IgD-negative memory B cell (primary cell): Measurements from ENCODE around the gene GRIK3. TPM values are rescaled to one million over a fixed set of nuclear protein-coding genes. Genes with fewer than 3 reads are reported as not detected.
"Not testable (repeated sequence)": the region's sequence is repeated elsewhere in the genome, so short reads cannot be mapped to it uniquely, and the experiment has no call there.

ENCODE experiments used
- H3K27ac Mint-ChIP-seq, 3 donors: one replicate each; pipeline ENCODE4 v1.8.0; 2020 to 2022; ENCODE audit warnings: mild to moderate bottlenecking in 3 of 3, mixed read lengths in 3 of 3, moderate library complexity in 1 of 3
- H3K27me3 Mint-ChIP-seq: one replicate; pipeline ENCODE4 v1.8.0; 2021; ENCODE audit warnings: mixed read lengths
- H3K36me3 Mint-ChIP-seq: one replicate; pipeline ENCODE4 v1.8.0; 2020; ENCODE audit warnings: mild to moderate bottlenecking, mixed read lengths
- H3K4me1 Mint-ChIP-seq, 3 donors: one replicate each; pipeline ENCODE4 v1.8.0; 2020 to 2022; ENCODE audit warnings: mixed read lengths in 3 of 3, mild to moderate bottlenecking in 1 of 3
- H3K4me3 Mint-ChIP-seq, 4 donors: one replicate each; pipeline ENCODE4 v1.8.0; 2020 to 2022; ENCODE audit warnings: mild to moderate bottlenecking in 4 of 4, mixed read lengths in 4 of 4, moderate library complexity in 3 of 4
- H3K9me3 Mint-ChIP-seq, 3 donors: one replicate each; pipeline ENCODE4 v1.8.0; 2020 to 2021; ENCODE audit warnings: mixed read lengths in 3 of 3, mild to moderate bottlenecking in 1 of 3
- polyA plus RNA-seq: library from polyadenylated mRNA; unstranded; fragments of 300-500 nt; fragmentation: Illumina TruSeq; gene quantifications from one replicate; pipeline ENCODE4 v1.2.3, GENCODE V29; 2021

GRIK3 gene
- polyA plus RNA-seq, 1 donor from 2014 or later: 0.56 TPM

DNA sequence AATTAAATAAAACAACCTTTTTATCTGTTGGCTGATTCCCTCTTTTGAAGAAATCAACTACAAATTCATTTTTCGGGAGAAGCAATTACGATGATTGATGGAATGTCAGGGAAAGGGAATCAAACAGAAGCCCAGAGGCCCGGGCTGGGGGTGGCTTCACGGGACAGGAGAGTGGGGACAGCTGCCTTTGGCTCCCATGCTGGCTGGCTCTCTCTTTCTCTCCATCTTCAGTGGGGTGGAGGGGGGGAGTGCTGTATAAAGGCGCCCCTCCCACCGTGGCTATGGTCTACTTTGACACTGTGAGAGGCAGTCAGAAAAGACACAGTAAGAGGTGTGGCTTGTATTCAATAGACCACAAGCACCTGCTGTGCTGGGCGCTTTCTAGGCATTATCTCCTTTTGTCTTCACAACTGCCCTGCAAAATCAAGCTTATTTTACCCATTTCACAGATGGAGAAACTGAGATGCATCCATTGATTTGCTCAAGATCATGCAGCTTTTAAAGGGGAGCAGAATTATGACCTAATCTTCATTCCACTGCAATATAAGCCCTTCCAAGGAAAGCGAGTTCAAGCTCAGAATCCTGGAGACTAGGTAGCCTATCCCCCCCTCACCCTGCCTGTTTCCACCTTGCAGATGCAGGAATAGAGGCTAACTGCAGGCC, 92.9 kb downstream of the GRIK3 start:
- Mint-ChIP-seq H3K27ac (no peak overlapping the region), H3K4me3 (no peak overlapping the region), H3K9me3 (no peaks in the 10 kb centered on the region), H3K27me3 (peaks cover 34% of the 10 kb centered on the region), H3K4me1 (no peaks in the 10 kb centered on the region), H3K36me3 (no peaks in the 10 kb centered on the region)

DNA sequence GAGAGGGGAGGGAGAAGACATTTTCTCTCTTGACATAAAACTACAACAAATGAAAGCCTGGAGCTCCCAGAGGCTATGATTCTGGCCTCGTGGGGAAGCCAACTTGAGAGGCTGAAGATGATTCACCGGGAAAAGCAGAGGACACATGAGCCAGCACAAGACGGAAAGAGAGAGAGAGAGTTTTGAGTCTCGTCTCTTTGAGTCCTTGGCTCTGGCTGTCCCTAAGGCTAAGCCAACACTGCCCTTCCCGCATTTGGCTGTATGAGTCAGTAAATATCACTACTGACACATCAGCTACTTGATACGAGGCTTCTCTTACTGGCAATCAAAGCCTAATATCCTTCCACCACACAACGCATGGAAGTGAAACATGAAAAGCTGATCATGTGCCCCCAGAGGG, 95.5 kb downstream of the GRIK3 start:
- no peaks in the 10 kb centered on the region for H3K36me3 Mint-ChIP-seq
- no peak overlapping the region for H3K27ac Mint-ChIP-seq
- no peaks in the 10 kb centered on the region for H3K9me3 Mint-ChIP-seq
- peaks cover 39% of the 10 kb centered on the region for H3K27me3 Mint-ChIP-seq
- no peaks in the 10 kb centered on the region for H3K4me1 Mint-ChIP-seq
- no peak overlapping the region for H3K4me3 Mint-ChIP-seq

DNA sequence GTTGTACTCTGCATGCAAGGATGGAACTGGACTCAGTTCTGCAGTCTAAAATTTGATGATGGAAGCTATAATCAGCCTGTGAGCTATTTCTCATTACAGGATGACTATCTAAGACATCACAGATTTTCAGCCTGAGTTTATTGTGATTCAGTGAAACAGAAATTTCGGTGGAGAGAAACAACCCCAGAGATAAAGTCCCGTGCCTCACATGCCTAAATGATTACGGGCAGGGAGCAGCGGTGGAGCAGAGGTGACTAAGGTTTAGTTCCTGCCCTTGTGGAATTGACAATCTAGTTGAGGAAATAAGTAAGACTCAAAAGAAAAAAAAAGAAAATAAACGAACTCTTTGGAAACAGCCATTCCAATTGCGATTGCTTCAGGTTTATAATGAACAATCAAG, 96.9 kb downstream of the GRIK3 start:
- no peaks in the 10 kb centered on the region for H3K4me1 Mint-ChIP-seq
- no peaks in the 10 kb centered on the region for H3K9me3 Mint-ChIP-seq
- H3K27me3 Mint-ChIP-seq: peaks cover 38% of the 10 kb centered on the region
- H3K27ac Mint-ChIP-seq: no peak overlapping the region
- H3K36me3 Mint-ChIP-seq: no peaks in the 10 kb centered on the region
- no peak overlapping the region for H3K4me3 Mint-ChIP-seq

GRCh38 chr1:36934061-36934460, 100.3 kb downstream of the GRIK3 start:
- Mint-ChIP-seq H3K36me3 (no peaks in the 10 kb centered on the region), H3K9me3 (no peaks in the 10 kb centered on the region), H3K27me3 (peaks cover 24% of the 10 kb centered on the region), H3K4me3 (no peak overlapping the region), H3K27ac (no peak overlapping the region), H3K4me1 (no peaks in the 10 kb centered on the region)

DNA sequence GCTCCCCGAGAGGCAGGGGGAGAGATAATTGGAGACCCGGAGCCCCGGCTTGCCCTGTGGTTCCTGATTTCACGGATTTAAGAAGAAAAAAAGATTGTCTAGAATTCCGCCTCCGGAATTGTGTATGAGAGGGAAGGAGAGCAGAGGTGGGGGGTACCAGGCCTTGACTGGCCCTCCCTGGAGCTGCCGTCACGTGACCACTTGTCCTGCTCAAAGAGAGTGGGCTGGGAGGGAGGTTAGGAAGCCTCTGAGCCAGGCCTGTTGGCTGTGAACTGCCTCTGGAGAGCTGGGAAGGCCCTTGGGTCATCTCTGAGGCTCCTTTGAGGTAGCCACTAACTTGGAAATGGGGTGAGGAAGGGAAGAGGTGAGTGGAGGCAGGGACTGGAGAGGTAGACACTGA, 106.5 kb downstream of the GRIK3 start:
- Mint-ChIP-seq H3K4me3 (no peak overlapping the region), H3K27me3 (peaks cover 7% of the 10 kb centered on the region), H3K9me3 (peaks cover 0 to 3% (median 0%) of the 10 kb centered on the region in 3 donors), H3K4me1 (no peaks in the 10 kb centered on the region), H3K27ac (no peak overlapping the region), H3K36me3 (no peaks in the 10 kb centered on the region)

GRCh38 chr1:36925251-36925650, 109.1 kb downstream of the GRIK3 start:
- peaks cover 17% of the 10 kb centered on the region for H3K27me3 Mint-ChIP-seq
- H3K9me3 Mint-ChIP-seq: peaks cover 0 to 3% (median 0%) of the 10 kb centered on the region in 3 donors
- H3K27ac Mint-ChIP-seq: no peak overlapping the region
- H3K4me1 Mint-ChIP-seq: no peaks in the 10 kb centered on the region
- H3K36me3 Mint-ChIP-seq: no peaks in the 10 kb centered on the region
- H3K4me3 Mint-ChIP-seq: no peak overlapping the region

DNA sequence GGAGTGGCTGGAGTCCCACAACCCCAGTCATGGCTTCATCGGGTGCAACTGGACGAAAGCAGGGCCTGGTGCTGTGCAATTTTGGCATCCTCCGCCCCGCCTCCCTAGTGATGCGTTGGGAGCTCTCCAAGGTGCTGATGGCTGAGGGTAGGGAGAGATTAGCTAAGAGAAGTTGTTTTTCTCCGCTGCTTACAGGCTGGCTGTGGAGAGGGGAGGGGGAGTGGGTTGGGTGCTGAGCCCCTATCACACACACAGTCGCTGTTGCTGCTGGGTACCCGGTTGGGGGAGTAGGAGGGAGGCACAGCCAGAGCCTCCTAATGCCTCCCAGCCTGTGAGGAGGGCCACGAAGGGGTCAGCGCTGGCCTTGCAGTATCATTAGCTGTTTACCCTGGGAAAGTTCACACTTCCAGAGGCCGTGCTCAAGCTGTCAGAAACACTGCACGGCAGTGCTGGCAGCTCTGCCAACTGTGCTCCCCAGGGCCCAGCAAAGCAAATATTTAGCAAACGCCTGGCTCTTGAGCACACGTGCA, 110.0 kb downstream of the GRIK3 start:
- Mint-ChIP-seq H3K27ac (no peak overlapping the region), H3K4me3 (no peak overlapping the region), H3K4me1 (no peaks in the 10 kb centered on the region), H3K36me3 (no peaks in the 10 kb centered on the region), H3K27me3 (peaks cover 17% of the 10 kb centered on the region), H3K9me3 (peaks cover 0 to 3% (median 0%) of the 10 kb centered on the region in 3 donors)

- Mint-ChIP-seq H3K36me3 (no peaks in the 10 kb centered on the region), H3K27me3 (peaks cover 17% of the 10 kb centered on the region), H3K4me3 (peak overlapping the region in 1 of 4 donors; percentile 9), H3K4me1 (no peaks in the 10 kb centered on the region), H3K9me3 (peaks cover 0 to 3% (median 0%) of the 10 kb centered on the region in 3 donors), H3K27ac (no peak overlapping the region)
Observed at GRCh38 chr1:36922593-36923426, 111.5 kb downstream of the GRIK3 start.

- H3K36me3 Mint-ChIP-seq: no peaks in the 10 kb centered on the region
- H3K4me3 Mint-ChIP-seq: no peak overlapping the region
Observed at GRCh38 chr1:36922071-36922470, 112.2 kb downstream of the GRIK3 start.

GRCh38 chr1:36920801-36921405, 113.4 kb downstream of the GRIK3 start:
- H3K36me3 Mint-ChIP-seq: no peaks in the 10 kb centered on the region
- H3K9me3 Mint-ChIP-seq: peaks cover 2 to 4% (median 4%) of the 10 kb centered on the region in 3 donors
- H3K4me1 Mint-ChIP-seq: no peaks in the 10 kb centered on the region
- peaks cover 17% of the 10 kb centered on the region for H3K27me3 Mint-ChIP-seq
- H3K27ac Mint-ChIP-seq: no peak overlapping the region
- H3K4me3 Mint-ChIP-seq: no peak overlapping the region

More at GRCh38 chr1:36922071-36922470, 112.2 kb downstream of the GRIK3 start:
- Mint-ChIP-seq H3K27me3 (peaks cover 17% of the 10 kb centered on the region), H3K27ac (peak overlapping the region in 1 of 3 donors; percentile 50), H3K9me3 (peaks cover 0 to 3% (median 3%) of the 10 kb centered on the region in 3 donors), H3K4me1 (no peaks in the 10 kb centered on the region)

DNA sequence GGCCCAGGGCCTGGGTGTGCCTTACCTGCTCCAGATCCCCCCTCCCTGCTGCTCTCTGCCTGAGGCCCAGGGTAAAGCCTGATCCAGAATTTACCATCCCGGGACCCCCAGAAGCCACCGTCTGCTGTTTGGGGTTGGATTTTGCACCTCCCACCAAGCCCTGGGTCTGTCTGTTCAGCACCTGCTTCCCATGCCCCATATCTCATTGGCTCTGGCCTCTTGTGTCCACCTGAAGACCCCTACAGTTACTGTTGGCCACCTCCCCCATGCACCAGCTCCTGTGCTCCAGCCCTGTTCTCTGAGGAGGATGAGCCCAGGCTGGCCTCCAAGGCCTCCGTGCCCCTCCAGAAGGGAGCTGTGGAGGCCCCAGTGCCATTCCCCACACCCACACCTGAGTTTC, 113.9 kb downstream of the GRIK3 start:
- Mint-ChIP-seq H3K9me3 (peaks cover 4 to 7% (median 6%) of the 10 kb centered on the region in 3 donors), H3K27me3 (peaks cover 17% of the 10 kb centered on the region), H3K4me3 (no peak overlapping the region)

DNA sequence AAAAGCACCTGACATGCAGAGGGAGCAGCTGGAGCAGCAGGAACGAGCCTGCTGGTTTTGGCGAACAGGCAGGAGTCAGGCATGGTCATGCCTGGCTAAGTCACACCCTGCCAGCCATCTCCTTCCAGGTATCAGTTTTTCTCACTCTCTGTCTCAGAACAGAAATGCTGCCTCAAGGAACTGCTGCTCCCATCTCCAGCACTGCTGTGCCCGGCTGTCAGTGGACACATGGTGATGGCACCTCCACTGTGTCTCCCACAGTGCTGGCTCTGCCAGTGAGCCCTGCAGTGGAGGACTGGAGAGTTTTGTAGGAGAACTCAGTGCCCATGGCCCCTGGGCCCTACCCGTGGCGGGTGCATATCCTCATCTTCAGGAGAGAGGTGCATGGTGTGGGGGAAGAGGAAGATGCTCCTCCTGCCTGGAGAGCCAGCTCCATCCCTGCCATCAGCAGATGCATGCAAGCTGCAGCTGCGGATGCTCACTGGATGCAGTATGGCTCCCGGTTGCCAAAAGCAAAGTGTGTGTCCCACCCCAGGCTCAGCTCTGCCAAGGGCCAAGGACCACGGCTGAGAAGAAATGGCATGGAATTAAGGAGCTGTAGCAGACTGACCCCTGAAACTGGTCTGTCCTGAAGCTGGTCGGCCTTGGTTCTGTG, 114.7 kb downstream of the GRIK3 start:
- peaks cover 6 to 10% (median 7%) of the 10 kb centered on the region in 3 donors for H3K9me3 Mint-ChIP-seq
- no peaks in the 10 kb centered on the region for H3K36me3 Mint-ChIP-seq
- no peak overlapping the region for H3K4me3 Mint-ChIP-seq
- no peaks in the 10 kb centered on the region for H3K4me1 Mint-ChIP-seq
- no peak overlapping the region for H3K27ac Mint-ChIP-seq
- H3K27me3 Mint-ChIP-seq: peaks cover 17% of the 10 kb centered on the region

More for the DNA sequence above, 113.9 kb downstream of the GRIK3 start:
- Mint-ChIP-seq H3K27ac (no peak overlapping the region), H3K36me3 (no peaks in the 10 kb centered on the region), H3K4me1 (no peaks in the 10 kb centered on the region)

- H3K36me3 Mint-ChIP-seq: no peaks in the 10 kb centered on the region
- H3K9me3 Mint-ChIP-seq: peaks cover 4 to 10% (median 6%) of the 10 kb centered on the region in 3 donors
- no peak overlapping the region for H3K4me3 Mint-ChIP-seq
- H3K27ac Mint-ChIP-seq: no peak overlapping the region
- H3K4me1 Mint-ChIP-seq: no peaks in the 10 kb centered on the region
- peaks cover 19% of the 10 kb centered on the region for H3K27me3 Mint-ChIP-seq
Observed at GRCh38 chr1:36918604-36919003, 115.7 kb downstream of the GRIK3 start.

- H3K4me1 Mint-ChIP-seq, H3K9me3 Mint-ChIP-seq, H3K4me3 Mint-ChIP-seq, H3K36me3 Mint-ChIP-seq, H3K27ac Mint-ChIP-seq: not testable (repeated sequence)
- H3K27me3 Mint-ChIP-seq: peaks cover 17% of the 10 kb centered on the region
Observed at GRCh38 chr1:36916542-36916941, 117.8 kb downstream of the GRIK3 start.
